NCI-H526 (cell line): ENCODE data around the gene RFLNA.
A peak's percentile ranks its signal among the peaks of the same experiment; 100 is the strongest.

Experiments used
- DNase-seq, 2 experiments: peaks; one replicate each; lab custom pipeline; 2025; lab: John Stamatoyannopoulos, UW

RFLNA gene

GRCh38 chr12:124358572-124358971, 63.7 kb downstream of the RFLNA start:
- DNase-seq, result no peak

- peak; percentile 41 to 90 for DNase-seq
Observed at GRCh38 chr12:124359671-124360581, 65.0 kb downstream of the RFLNA start.

GRCh38 chr12:124361074-124361970, 66.4 kb downstream of the RFLNA start:
- no peak for DNase-seq

- no peak for DNase-seq
Observed at GRCh38 chr12:124361996-124362395, 67.1 kb downstream of the RFLNA start.

- DNase-seq, result no peak
Observed at GRCh38 chr12:124363353-124363965, 68.6 kb downstream of the RFLNA start.

- DNase-seq, result no peak
Observed at GRCh38 chr12:124364543-124364942, 69.7 kb downstream of the RFLNA start.
